WTC11 (cell line): ENCODE data around the gene BCAR3. TPM values are rescaled to one million over a fixed set of nuclear protein-coding genes. Genes with fewer than 3 reads are reported as not detected.

Source experiments
- ATAC-seq: fragments of 200-7000 bp; cut with Tn5 transposase; 2 replicates; pipeline ENCODE4 v1.10.0; 2021; ENCODE audit warnings: mild to moderate bottlenecking, moderate library complexity
- CTCF ChIA-PET: fragments of 300-600 bp; sonication (Branson Sonifier 250); formaldehyde crosslinking; loops from one replicate; lab custom pipeline; 2021; ENCODE audit warnings: antibody characterized with exemption; lab: Charles Lee
- POLR2A ChIA-PET: fragments of 350-600 bp; sonication (Branson Sonifier 250); formaldehyde crosslinking; loops from one replicate; lab custom pipeline; 2021; ENCODE audit warnings: antibody characterized with exemption; lab: Charles Lee
- DNase-seq: peaks from one replicate; pipeline ENCODE4 v3.0.0; 2021; ENCODE audit warnings: low spot score
- H3K27ac Mint-ChIP-seq: 2 replicates; pipeline ENCODE4 v1.8.0; 2021; ENCODE audit warnings: mixed read lengths
- H3K27me3 Mint-ChIP-seq: 2 replicates; pipeline ENCODE4 v1.8.0; 2021; ENCODE audit warnings: low read depth, mild to moderate bottlenecking, moderate library complexity, mixed read lengths
- H3K36me3 Mint-ChIP-seq: 2 replicates; pipeline ENCODE4 v1.8.0; 2021; ENCODE audit warnings: mixed read lengths
- H3K4me1 Mint-ChIP-seq: 2 replicates; pipeline ENCODE4 v1.8.0; 2022; ENCODE audit warnings: mixed read lengths
- H3K4me3 Mint-ChIP-seq: 2 replicates; pipeline ENCODE4 v1.8.0; 2021; ENCODE audit warnings: mild to moderate bottlenecking, moderate library complexity, mixed read lengths
- H3K9me3 Mint-ChIP-seq: 2 replicates; pipeline ENCODE4 v1.8.0; 2021; ENCODE audit warnings: mixed read lengths
- CBFB ChIP-seq: sonication (generic); formaldehyde crosslinking; IDR thresholded peaks from 2 replicates; pipeline ENCODE4 v1.8.1; 2022; ENCODE audit warnings: mild to moderate bottlenecking, low read depth, missing genetic modification reagents
- CREB1 ChIP-seq: sonication (generic); formaldehyde crosslinking; IDR thresholded peaks from 2 replicates; pipeline ENCODE4 v1.8.0; 2023; ENCODE audit warnings: mild to moderate bottlenecking, missing genetic modification reagents
- ETV6 ChIP-seq: sonication (generic); formaldehyde crosslinking; IDR thresholded peaks from 2 replicates; pipeline ENCODE4 v1.8.1; 2022; ENCODE audit warnings: mild to moderate bottlenecking, missing genetic modification reagents
- NFATC4 ChIP-seq: fragments of 250-450 bp; sonication (Bioruptor Pico); IDR thresholded peaks from 2 replicates; pipeline ENCODE4 v1.9.0; 2021; ENCODE audit warnings: mild to moderate bottlenecking
- NR3C1 ChIP-seq: sonication (generic); formaldehyde crosslinking; conservative IDR thresholded peaks from 2 replicates; pipeline ENCODE4 v1.8.1; 2023; ENCODE audit warnings: low read depth, mild to moderate bottlenecking, missing genetic modification reagents
- PRRX2 ChIP-seq: fragments of 250-450 bp; sonication (Bioruptor Pico); IDR thresholded peaks from 2 replicates; pipeline ENCODE4 v1.8.0; 2021; ENCODE audit warnings: mild to moderate bottlenecking
- RELA ChIP-seq: sonication (generic); formaldehyde crosslinking; IDR thresholded peaks from 2 replicates; pipeline ENCODE4 v1.8.1; 2022; ENCODE audit warnings: missing genetic modification reagents, mild to moderate bottlenecking, borderline replicate concordance
- SOX15 ChIP-seq: fragments of 250-450 bp; sonication (Bioruptor Pico); IDR thresholded peaks from 2 replicates; pipeline ENCODE4 v1.9.0; 2021; ENCODE audit warnings: mild to moderate bottlenecking
- SP1 ChIP-seq: sonication (generic); formaldehyde crosslinking; conservative IDR thresholded peaks from 2 replicates; pipeline ENCODE4 v1.8.1; 2022; ENCODE audit warnings: missing genetic modification reagents
- TEAD4 ChIP-seq: sonication (generic); formaldehyde crosslinking; IDR thresholded peaks from 2 replicates; pipeline ENCODE4 v1.8.0; 2022; ENCODE audit warnings: mild to moderate bottlenecking, missing genetic modification reagents
- total RNA-seq: library from RNA; stranded (reverse); gene quantifications from 3 replicates; pipeline ENCODE4 v1.2.3, GENCODE V29; 2021
- TF ChIP-seq, protein P1 (sequence below): fragments of 250-450 bp; sonication (Bioruptor Pico); IDR thresholded peaks from 2 replicates; pipeline ENCODE4 v1.9.0; 2021; ENCODE audit warnings: mild to moderate bottlenecking
- TF ChIP-seq, protein P2 (sequence below): sonication (generic); formaldehyde crosslinking; IDR thresholded peaks from 2 replicates; pipeline ENCODE4 v1.8.1; 2023; ENCODE audit warnings: mild to moderate bottlenecking, missing genetic modification reagents
- TF ChIP-seq, protein P3 (sequence below): sonication (generic); formaldehyde crosslinking; IDR thresholded peaks from 2 replicates; pipeline ENCODE4 v1.8.0; 2022; ENCODE audit warnings: mild to moderate bottlenecking, missing genetic modification reagents
- TF ChIP-seq, protein P4 (sequence below): sonication (generic); formaldehyde crosslinking; IDR thresholded peaks from 2 replicates; pipeline ENCODE4 v1.8.1; 2022; ENCODE audit warnings: low read depth, mild to moderate bottlenecking, moderate library complexity, missing genetic modification reagents, borderline replicate concordance

Gene BCAR3
- total RNA-seq, 1 experiment from 2014 or later: 14.8 TPM

DNA sequence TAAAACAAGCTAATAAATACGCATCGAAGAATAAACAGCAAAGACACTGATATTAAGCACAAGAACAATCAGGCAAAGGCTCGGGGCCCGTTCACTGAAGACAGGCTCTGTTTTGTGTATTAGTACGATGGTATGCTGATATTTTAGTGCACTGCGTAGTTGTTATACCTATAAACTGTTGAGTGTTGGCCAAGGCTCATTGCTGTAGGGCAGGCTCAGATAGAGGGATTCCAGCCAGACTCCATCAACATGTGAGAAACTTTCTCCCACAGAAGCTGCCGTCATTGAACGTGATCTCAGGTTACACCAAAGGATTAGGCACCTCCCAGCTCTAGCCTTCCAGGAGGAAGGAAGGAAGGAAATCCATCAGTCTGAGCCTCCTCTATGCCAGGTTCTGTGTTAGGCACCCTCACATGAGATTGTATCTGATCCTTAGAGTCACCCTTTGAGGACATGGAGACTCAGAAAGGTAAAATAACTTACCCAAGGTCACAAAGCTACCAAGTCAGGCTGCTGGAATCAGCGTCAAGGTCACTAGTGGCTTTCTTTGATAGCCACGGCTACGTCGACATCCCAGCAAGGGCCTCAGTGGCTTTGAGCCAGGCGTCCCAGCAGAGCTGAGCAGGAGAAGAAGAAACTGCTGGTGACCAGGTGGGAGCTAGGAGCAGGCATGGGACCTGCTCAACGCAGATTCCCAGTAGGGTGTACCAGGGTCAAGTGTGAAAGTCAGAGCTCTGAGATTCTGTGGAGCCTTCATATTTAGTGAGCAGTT is 14.8 kb downstream of the BCAR3 start:
- H3K9me3 Mint-ChIP-seq: peaks cover 4% of the 10 kb centered on the region; the same call in 1 of the 2 replicates
- CTCF ChIA-PET: interaction anchor here (0.7 to 2.8 kb wide), 9 partner anchors 11 to 362 kb away, joined by 3 to 10 read pairs (median 4); partner anchors contain the start of gene BCAR3
- TF ChIP-seq, protein P1, sequence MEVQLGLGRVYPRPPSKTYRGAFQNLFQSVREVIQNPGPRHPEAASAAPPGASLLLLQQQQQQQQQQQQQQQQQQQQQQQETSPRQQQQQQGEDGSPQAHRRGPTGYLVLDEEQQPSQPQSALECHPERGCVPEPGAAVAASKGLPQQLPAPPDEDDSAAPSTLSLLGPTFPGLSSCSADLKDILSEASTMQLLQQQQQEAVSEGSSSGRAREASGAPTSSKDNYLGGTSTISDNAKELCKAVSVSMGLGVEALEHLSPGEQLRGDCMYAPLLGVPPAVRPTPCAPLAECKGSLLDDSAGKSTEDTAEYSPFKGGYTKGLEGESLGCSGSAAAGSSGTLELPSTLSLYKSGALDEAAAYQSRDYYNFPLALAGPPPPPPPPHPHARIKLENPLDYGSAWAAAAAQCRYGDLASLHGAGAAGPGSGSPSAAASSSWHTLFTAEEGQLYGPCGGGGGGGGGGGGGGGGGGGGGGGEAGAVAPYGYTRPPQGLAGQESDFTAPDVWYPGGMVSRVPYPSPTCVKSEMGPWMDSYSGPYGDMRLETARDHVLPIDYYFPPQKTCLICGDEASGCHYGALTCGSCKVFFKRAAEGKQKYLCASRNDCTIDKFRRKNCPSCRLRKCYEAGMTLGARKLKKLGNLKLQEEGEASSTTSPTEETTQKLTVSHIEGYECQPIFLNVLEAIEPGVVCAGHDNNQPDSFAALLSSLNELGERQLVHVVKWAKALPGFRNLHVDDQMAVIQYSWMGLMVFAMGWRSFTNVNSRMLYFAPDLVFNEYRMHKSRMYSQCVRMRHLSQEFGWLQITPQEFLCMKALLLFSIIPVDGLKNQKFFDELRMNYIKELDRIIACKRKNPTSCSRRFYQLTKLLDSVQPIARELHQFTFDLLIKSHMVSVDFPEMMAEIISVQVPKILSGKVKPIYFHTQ (CRISPR knock-in tag): 0 out of 2 replicates have a peak, but pooled peaks have one; percentile 53
- TF ChIP-seq ETV6 (CRISPR knock-in tag): no peak
- TF ChIP-seq, all 79 proteins: peak for 1
- peak; percentile 90 for ATAC-seq
- Mint-ChIP-seq H3K4me3 (no peak overlapping the region), H3K27me3 (no peaks in the 10 kb centered on the region), H3K36me3 (peaks cover 8% of the 10 kb centered on the region), H3K4me1 (peaks cover 61% of the 10 kb centered on the region), H3K27ac (peak overlapping the region; percentile 79)
- peak; percentile 41 for DNase-seq
- POLR2A ChIA-PET: no interaction called here

DNA sequence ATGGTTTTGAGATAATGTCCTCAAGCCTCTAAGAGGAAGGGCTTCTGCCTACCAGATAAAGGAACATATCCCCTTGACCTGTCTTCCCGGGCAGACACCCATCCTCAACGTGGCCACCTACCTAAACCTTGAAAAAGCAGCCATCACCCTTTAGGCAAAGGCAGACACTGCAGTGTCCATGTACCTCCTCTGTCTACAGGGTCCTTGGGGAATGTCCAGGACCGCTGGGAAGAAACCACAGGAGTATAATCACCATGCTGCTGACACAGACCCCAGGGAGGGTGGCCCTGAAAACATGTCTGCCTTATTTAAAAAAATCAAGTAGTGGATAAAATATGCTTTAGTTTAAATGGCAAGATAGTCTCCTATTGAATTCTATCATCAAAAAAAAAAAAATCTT is 16.6 kb downstream of the BCAR3 start:
- H3K36me3 Mint-ChIP-seq: peaks cover 6% of the 10 kb centered on the region
- POLR2A ChIA-PET: interaction anchor here (0.6 kb wide), 1 partner anchor 8 kb away, joined by 7 read pairs; no protein-coding TSS in a partner anchor
- no peak for TF ChIP-seq SOX15 (CRISPR knock-in tag)
- TF ChIP-seq, protein P2, sequence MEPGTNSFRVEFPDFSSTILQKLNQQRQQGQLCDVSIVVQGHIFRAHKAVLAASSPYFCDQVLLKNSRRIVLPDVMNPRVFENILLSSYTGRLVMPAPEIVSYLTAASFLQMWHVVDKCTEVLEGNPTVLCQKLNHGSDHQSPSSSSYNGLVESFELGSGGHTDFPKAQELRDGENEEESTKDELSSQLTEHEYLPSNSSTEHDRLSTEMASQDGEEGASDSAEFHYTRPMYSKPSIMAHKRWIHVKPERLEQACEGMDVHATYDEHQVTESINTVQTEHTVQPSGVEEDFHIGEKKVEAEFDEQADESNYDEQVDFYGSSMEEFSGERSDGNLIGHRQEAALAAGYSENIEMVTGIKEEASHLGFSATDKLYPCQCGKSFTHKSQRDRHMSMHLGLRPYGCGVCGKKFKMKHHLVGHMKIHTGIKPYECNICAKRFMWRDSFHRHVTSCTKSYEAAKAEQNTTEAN (CRISPR knock-in tag): no peak
- no peak for TF ChIP-seq NR3C1
- no peak for TF ChIP-seq CBFB (CRISPR knock-in tag)
- no peak for TF ChIP-seq SP1 (CRISPR knock-in tag)
- TF ChIP-seq TEAD4: no peak
- TF ChIP-seq RELA: no peak
- TF ChIP-seq ETV6 (CRISPR knock-in tag): no peak
- no peak for TF ChIP-seq CREB1
- TF ChIP-seq, protein P3, sequence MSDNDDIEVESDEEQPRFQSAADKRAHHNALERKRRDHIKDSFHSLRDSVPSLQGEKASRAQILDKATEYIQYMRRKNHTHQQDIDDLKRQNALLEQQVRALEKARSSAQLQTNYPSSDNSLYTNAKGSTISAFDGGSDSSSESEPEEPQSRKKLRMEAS (CRISPR knock-in tag): no peak
- TF ChIP-seq, protein P4, sequence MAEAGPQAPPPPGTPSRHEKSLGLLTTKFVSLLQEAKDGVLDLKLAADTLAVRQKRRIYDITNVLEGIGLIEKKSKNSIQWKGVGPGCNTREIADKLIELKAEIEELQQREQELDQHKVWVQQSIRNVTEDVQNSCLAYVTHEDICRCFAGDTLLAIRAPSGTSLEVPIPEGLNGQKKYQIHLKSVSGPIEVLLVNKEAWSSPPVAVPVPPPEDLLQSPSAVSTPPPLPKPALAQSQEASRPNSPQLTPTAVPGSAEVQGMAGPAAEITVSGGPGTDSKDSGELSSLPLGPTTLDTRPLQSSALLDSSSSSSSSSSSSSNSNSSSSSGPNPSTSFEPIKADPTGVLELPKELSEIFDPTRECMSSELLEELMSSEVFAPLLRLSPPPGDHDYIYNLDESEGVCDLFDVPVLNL (CRISPR knock-in tag): no peak
- TF ChIP-seq, all 79 proteins: peak for 0
- CTCF ChIA-PET: no interaction called here
- no peak for DNase-seq
- Mint-ChIP-seq H3K27me3 (no peaks in the 10 kb centered on the region), H3K4me1 (peaks cover 63% of the 10 kb centered on the region), H3K4me3 (no peak overlapping the region), H3K27ac (no peak overlapping the region), H3K9me3 (peaks cover 4% of the 10 kb centered on the region; the same call in 1 of the 2 replicates)
- ATAC-seq: no peak

DNA sequence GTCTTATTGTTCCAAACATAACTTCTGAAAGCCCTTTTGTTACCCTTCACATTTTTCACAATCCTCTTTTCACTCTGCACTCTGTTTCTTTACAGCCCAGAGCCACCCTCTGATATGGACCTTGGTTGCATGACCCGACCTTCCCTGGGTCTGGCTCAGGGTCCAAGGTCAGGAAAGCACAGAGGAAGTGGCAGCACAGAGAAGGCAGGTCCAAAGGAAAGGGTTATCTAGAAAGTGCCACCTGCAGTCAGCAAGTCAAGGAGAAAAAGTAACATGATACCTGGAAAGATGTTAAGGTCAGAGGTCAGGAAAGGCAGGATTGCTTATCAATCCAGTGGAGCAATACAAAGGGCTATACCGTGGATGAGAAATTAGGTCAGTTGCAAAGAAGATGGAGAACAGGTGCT is 18.4 kb downstream of the BCAR3 start:
- H3K36me3 Mint-ChIP-seq: peaks cover 12% of the 10 kb centered on the region
- peaks cover 61% of the 10 kb centered on the region for H3K4me1 Mint-ChIP-seq
- ChIA-PET CTCF (interaction anchor here (1.6 to 2.3 kb wide), 2 partner anchors 33 to 181 kb away, joined by 4 to 11 read pairs; no protein-coding TSS in a partner anchor), POLR2A (no interaction called here)
- no peak overlapping the region for H3K4me3 Mint-ChIP-seq
- ATAC-seq: no peak
- TF ChIP-seq PRRX2 (no peak), NFATC4 (CRISPR knock-in tag) (no peak), CBFB (CRISPR knock-in tag) (no peak)
- peaks cover 4% of the 10 kb centered on the region; the same call in 1 of the 2 replicates for H3K9me3 Mint-ChIP-seq
- peak overlapping the region; percentile 32 for H3K27ac Mint-ChIP-seq
- no peak for DNase-seq
- H3K27me3 Mint-ChIP-seq: no peaks in the 10 kb centered on the region
